ENCODE results near the gene COPZ2.

The COPZ2 gene

GRCh38 chr17:48047741-48048383, 10.3 kb upstream of the COPZ2 start, which contains the start of gene NFE2L1 (continued):
- TF ChIP-seq ZNF280D (tag by site-specific recombination; IDR thresholded peaks at IDR 0.05) = 0 out of 2 replicates have a peak, but pooled peaks have one; percentile 20
- no peak for TF ChIP-seq ZNF555 (tag by site-specific recombination; conservative IDR thresholded peaks at IDR 0.05)
- peak; percentile 93 for TF ChIP-seq SP3 (tag by site-specific recombination; IDR thresholded peaks at IDR 0.05)
- no peak for TF ChIP-seq ZFP3 (tag by site-specific recombination; IDR thresholded peaks at IDR 0.05; ENCODE audit: low read depth)
- TF ChIP-seq ZNF175 (tag by site-specific recombination; IDR thresholded peaks at IDR 0.05) = no peak
- peak; percentile 65 for TF ChIP-seq ZBTB48 (tag by site-specific recombination; IDR thresholded peaks at IDR 0.05)
- no peak for TF ChIP-seq ZNF174 (tag by site-specific recombination; IDR thresholded peaks at IDR 0.05)
- TF ChIP-seq PRDM4 (tag by site-specific recombination; IDR thresholded peaks at IDR 0.05) = peak; percentile 52
- TF ChIP-seq ZNF350 (tag by site-specific recombination; IDR thresholded peaks at IDR 0.05) = no peak
- no peak for TF ChIP-seq ZNF404 (tag by site-specific recombination; IDR thresholded peaks at IDR 0.05)
- TF ChIP-seq ZIC2 (tag by site-specific recombination; IDR thresholded peaks at IDR 0.05) = peak; percentile 26; the same call in 1 of the 2 replicates
- TF ChIP-seq ZNF416 (tag by site-specific recombination; IDR thresholded peaks at IDR 0.05) = no peak
- TF ChIP-seq ZNF645 (tag by site-specific recombination; IDR thresholded peaks at IDR 0.05) = no peak
- TF ChIP-seq ZNF169 (tag by site-specific recombination; IDR thresholded peaks at IDR 0.05) = no peak
- no peak for TF ChIP-seq ZNF548 (tag by site-specific recombination; IDR thresholded peaks at IDR 0.05)
- TF ChIP-seq HOXA7 (CRISPR knock-in tag; IDR thresholded peaks at IDR 0.05; ENCODE audit: borderline replicate concordance) = no peak
- TF ChIP-seq ZSCAN5A (tag by site-specific recombination; IDR thresholded peaks at IDR 0.05) = peak; percentile 92; the same call in 1 of the 2 replicates
- TF ChIP-seq ZBTB44 (tag by site-specific recombination; IDR thresholded peaks at IDR 0.05) = no peak
- peak; percentile 97 for TF ChIP-seq YY1 (tag by site-specific recombination; IDR thresholded peaks at IDR 0.05)
- TF ChIP-seq KLF16 (tag by site-specific recombination; IDR thresholded peaks at IDR 0.05) = no peak; the same call in 1 of the 2 replicates
- peak; percentile 100 for TF ChIP-seq ZNF449 (tag by site-specific recombination; IDR thresholded peaks at IDR 0.05)
- TF ChIP-seq ZSCAN16 (tag by site-specific recombination; IDR thresholded peaks at IDR 0.05) = no peak
- peak; percentile 2; the same call in 1 of the 2 replicates for TF ChIP-seq GLIS1 (tag by site-specific recombination; IDR thresholded peaks at IDR 0.05)
- no peak for TF ChIP-seq ZNF529 (tag by site-specific recombination; IDR thresholded peaks at IDR 0.05; ENCODE audit: insufficient replicate concordance)
- TF ChIP-seq ZNF707 (tag by site-specific recombination; IDR thresholded peaks at IDR 0.05) = no peak
- peak; percentile 95 for TF ChIP-seq ZNF501 (tag by site-specific recombination; IDR thresholded peaks at IDR 0.05)
- TF ChIP-seq ZNF10 (tag by site-specific recombination; IDR thresholded peaks at IDR 0.05) = peak; percentile 75
- TF ChIP-seq ZNF433 (tag by site-specific recombination; IDR thresholded peaks at IDR 0.05; ENCODE audit: low read depth) = no peak
- peak; percentile 93 for TF ChIP-seq ZBTB20 (tag by site-specific recombination; IDR thresholded peaks at IDR 0.05)
